Upper lobe of right lung (tissue), 1 donor: Measurements from ENCODE around the gene HOXB13. TPM values are rescaled to one million over a fixed set of nuclear protein-coding genes. Genes with fewer than 3 reads are reported as not detected.

Source experiments
- ATAC-seq: fragments of 200-7000 bp; cut with Tn5 transposase; one replicate; pipeline ENCODE4 v1.9.1; 2020; ENCODE audit warnings: mild to moderate bottlenecking, moderate library complexity
- DNase-seq: peaks from one replicate; pipeline ENCODE4 v3.0.0-alpha.2; 2020
- H3K27ac ChIP-seq: fragments of 200-600 bp; one replicate; pipeline ENCODE4 v1.8.0; 2022
- H3K27me3 ChIP-seq: fragments of 200-600 bp; one replicate; pipeline ENCODE4 v1.8.0; 2022; ENCODE audit warnings: mild to moderate bottlenecking
- H3K36me3 ChIP-seq: fragments of 200-600 bp; one replicate; pipeline ENCODE4 v1.8.0; 2022
- H3K4me1 ChIP-seq: fragments of 200-600 bp; one replicate; pipeline ENCODE4 v1.8.0; 2022
- H3K4me3 ChIP-seq: fragments of 200-600 bp; one replicate; pipeline ENCODE4 v1.8.0; 2022; ENCODE audit warnings: mild to moderate bottlenecking
- H3K9me3 ChIP-seq: fragments of 200-600 bp; one replicate; pipeline ENCODE4 v1.8.0; 2022
- CTCF ChIP-seq: fragments of 200-600 bp; IDR thresholded peaks from one replicate; pipeline ENCODE4 v1.8.0; 2022; ENCODE audit warnings: antibody characterized with exemption
- intact Hi-C: fragments of 100-400 bp; cut with DNase I; formaldehyde crosslinking; loops from one replicate; pipeline ENCODE4 v1.11.0; 2022
- long read RNA-seq: library from polyadenylated mRNA; unstranded; transcript quantifications from one replicate; pipeline ENCODE4 v2.0.0, GENCODE V29; 2021
- total RNA-seq: library from RNA; stranded (reverse); fragmentation: NEBNext Ultra II Directional; extraction: Animal tissue kit (Norgen Biotek cat#: 25700); gene quantifications from one replicate; pipeline ENCODE4 v1.2.1, GENCODE V29; 2021
- donor health status: DM: no; HTN: yes; CAD: no; lungs with severe emphysema.

Gene HOXB13
- total RNA-seq = not detected
- long read RNA-seq = 0 reads

GRCh38 chr17:48728232-48729231 lies at the start of gene HOXB13:
TSS of gene HOXB13 (minus strand) at chr17:48728750. CDS start at chr17:48728593, 157 bp downstream.
- no peak within 1 kb of the TSS for H3K27ac ChIP-seq
- ATAC-seq (no peak), DNase-seq (no peak)
- no peaks in the 10 kb centered on the region for H3K9me3 ChIP-seq
- H3K4me3 ChIP-seq = no peak within 1 kb of the TSS
- peaks cover 99% of the 10 kb centered on the region for H3K27me3 ChIP-seq
- H3K4me1 ChIP-seq = peaks cover 21% of the 10 kb centered on the region
- TF ChIP-seq CTCF = no peak
- intact Hi-C loops = no loop called here
- no peaks in the 10 kb centered on the region for H3K36me3 ChIP-seq

- Histone ChIP-seq H3K27me3 (peaks cover 26% of the 10 kb centered on the region), H3K4me3 (no peak overlapping the region), H3K4me1 (no peaks in the 10 kb centered on the region), H3K36me3 (no peaks in the 10 kb centered on the region), H3K9me3 (no peaks in the 10 kb centered on the region), H3K27ac (no peak overlapping the region)
- ATAC-seq (no peak), DNase-seq (no peak)
- TF ChIP-seq CTCF = no peak
- intact Hi-C loops = no loop called here
These were observed 48.1 kb upstream of the HOXB13 start for GRCh38 chr17:48776602-48777001.

GRCh38 chr17:48773245-48773644 lies 44.7 kb upstream of the HOXB13 start:
- no peak for DNase-seq
- no peaks in the 10 kb centered on the region for H3K9me3 ChIP-seq
- no peak for ATAC-seq
- no peaks in the 10 kb centered on the region for H3K4me1 ChIP-seq
- no peak for TF ChIP-seq CTCF
- intact Hi-C loops = no loop called here
- H3K4me3 ChIP-seq = no peak overlapping the region
- H3K36me3 ChIP-seq = no peaks in the 10 kb centered on the region
- H3K27ac ChIP-seq = no peak overlapping the region
- H3K27me3 ChIP-seq = peaks cover 33% of the 10 kb centered on the region

- peak; percentile 0 for DNase-seq
- Histone ChIP-seq H3K36me3 (no peaks in the 10 kb centered on the region), H3K27me3 (peaks cover 37% of the 10 kb centered on the region), H3K27ac (no peak overlapping the region), H3K4me3 (no peak overlapping the region), H3K9me3 (no peaks in the 10 kb centered on the region), H3K4me1 (no peaks in the 10 kb centered on the region)
- intact Hi-C loops = no loop called here
- TF ChIP-seq CTCF = no peak
- ATAC-seq = no peak
These were observed 42.4 kb upstream of the HOXB13 start for GRCh38 chr17:48770954-48771353.

GRCh38 chr17:48769009-48769675 lies 40.6 kb upstream of the HOXB13 start:
- Histone ChIP-seq H3K36me3 (no peaks in the 10 kb centered on the region), H3K9me3 (no peaks in the 10 kb centered on the region), H3K4me3 (no peak overlapping the region), H3K27ac (no peak overlapping the region), H3K4me1 (no peaks in the 10 kb centered on the region), H3K27me3 (peaks cover 34% of the 10 kb centered on the region)
- peak; percentile 38 for ATAC-seq
- TF ChIP-seq CTCF = no peak
- intact Hi-C loops = no loop called here
- DNase-seq = peak; percentile 29
